Fibroblast of skin of left biceps (primary cell): Measurements from ENCODE around the gene SCLY.

ENCODE experiments used
- DNase-seq, 2 experiments: peaks; one replicate each; pipeline ENCODE4 v3.0.0-alpha.2; 2013; ENCODE audit warnings: low read depth in 2 of 2

Gene SCLY

GRCh38 chr2:238069021-238069709, 8.4 kb downstream of the SCLY start:
- no peak for DNase-seq

- no peak for DNase-seq
Observed at GRCh38 chr2:238069877-238070276, 9.1 kb downstream of the SCLY start.

GRCh38 chr2:238075397-238075796, 14.6 kb downstream of the SCLY start:
- no peak for DNase-seq

- peak; percentile 14 to 20 for DNase-seq
Observed at GRCh38 chr2:238077292-238077691, 16.5 kb downstream of the SCLY start.

GRCh38 chr2:238079874-238080327, 19.1 kb downstream of the SCLY start:
- no peak for DNase-seq

GRCh38 chr2:238080518-238080917, 19.7 kb downstream of the SCLY start:
- DNase-seq: no peak

GRCh38 chr2:238081150-238081549, 20.3 kb downstream of the SCLY start:
- DNase-seq: no peak

GRCh38 chr2:238081561-238081960, 20.8 kb downstream of the SCLY start:
- DNase-seq: no peak

GRCh38 chr2:238082151-238082550, 21.4 kb downstream of the SCLY start:
- DNase-seq: no peak

GRCh38 chr2:238082827-238083226, 22.0 kb downstream of the SCLY start:
- no peak for DNase-seq

GRCh38 chr2:238083919-238084318, 23.1 kb downstream of the SCLY start:
- no peak for DNase-seq

- DNase-seq: no peak
Observed at GRCh38 chr2:238084761-238085160, 24.0 kb downstream of the SCLY start.

- no peak for DNase-seq
Observed at GRCh38 chr2:238085899-238086298, 25.1 kb downstream of the SCLY start.

GRCh38 chr2:238087211-238087610, 26.4 kb downstream of the SCLY start:
- no peak for DNase-seq

GRCh38 chr2:238090887-238091286, 30.1 kb downstream of the SCLY start:
- no peak for DNase-seq

- DNase-seq: no peak
Observed at GRCh38 chr2:238091436-238092060, 30.7 kb downstream of the SCLY start.

- no peak for DNase-seq
Observed at GRCh38 chr2:238092486-238093035, 31.8 kb downstream of the SCLY start.

GRCh38 chr2:238093181-238094140, 32.7 kb downstream of the SCLY start:
- DNase-seq: no peak

- no peak for DNase-seq
Observed at GRCh38 chr2:238094438-238095022, 33.7 kb downstream of the SCLY start.

GRCh38 chr2:238095143-238095542, 34.3 kb downstream of the SCLY start:
- DNase-seq: no peak

- no peak for DNase-seq
Observed at GRCh38 chr2:238096311-238097011, 35.7 kb downstream of the SCLY start.
